ENCODE data around the gene DGLUCY. TPM values are rescaled to one million over a fixed set of nuclear protein-coding genes. Genes with fewer than 3 reads are reported as not detected.
"Not testable (repeated sequence)": the region's sequence is repeated elsewhere in the genome, so short reads cannot be mapped to it uniquely, and the experiment has no call there.

Gene DGLUCY
- total RNA-seq, 2 donors from 2014 or later = 28.4 to 78.3 TPM

DNA sequence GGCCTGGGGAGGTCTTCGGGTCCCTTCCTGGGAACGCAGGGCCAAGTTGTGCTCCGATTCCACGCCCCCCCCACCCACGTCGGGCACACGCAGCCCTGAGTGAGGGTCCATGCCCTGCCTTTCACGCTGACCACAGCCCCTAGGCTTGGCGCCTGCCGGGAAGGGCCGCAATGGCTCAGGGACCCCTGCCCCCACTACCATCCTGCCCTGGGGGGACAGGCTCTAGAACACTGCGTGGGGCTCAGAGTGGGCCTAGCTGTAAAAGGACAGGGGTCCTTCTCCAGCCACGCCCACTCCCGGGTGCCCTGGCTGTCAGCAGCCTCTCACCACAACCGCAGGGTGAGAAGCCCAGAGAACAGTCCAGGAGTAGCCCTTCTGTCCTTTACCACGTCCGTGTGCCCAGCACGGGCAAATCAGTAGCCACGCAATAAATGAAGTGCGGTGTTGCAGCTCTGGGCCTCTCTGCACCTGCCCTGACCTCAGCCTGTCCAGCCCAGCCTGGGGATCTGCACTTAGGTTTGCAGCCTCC lies 140.0 kb downstream of the DGLUCY start:
- H3K27me3 Mint-ChIP-seq = no peaks in the 10 kb centered on the region
- DNase-seq (ENCODE audit: low spot score) = no peak
- peak overlapping the region; percentile 69 to 71 for H3K27ac Mint-ChIP-seq

DNA sequence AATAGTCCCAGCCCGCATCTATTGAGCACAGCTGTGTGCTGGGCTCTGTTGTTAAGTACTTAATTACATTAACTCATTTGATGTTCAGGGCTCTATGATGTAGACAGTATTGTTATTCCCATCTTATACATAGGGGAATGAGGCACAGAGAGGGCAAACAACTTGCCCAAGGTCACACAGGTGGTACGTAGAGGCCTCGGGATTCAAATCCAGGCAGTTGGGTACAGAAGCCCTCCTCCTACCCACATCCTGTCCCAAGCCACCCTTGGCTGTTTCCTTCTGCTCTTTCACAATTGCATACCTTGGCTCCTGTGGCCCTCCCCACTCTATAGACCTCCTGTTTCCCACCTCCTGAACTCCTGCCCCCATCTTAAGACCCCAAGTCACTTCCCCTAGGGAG lies 140.6 kb downstream of the DGLUCY start:
- ATAC-seq (peak in 1 of 2 donors; percentile 47), DNase-seq (ENCODE audit: low spot score) (no peak)
- peak overlapping the region; percentile 76 for H3K4me3 Mint-ChIP-seq
- peak overlapping the region; percentile 69 to 71 for H3K27ac Mint-ChIP-seq
- H3K4me1 Mint-ChIP-seq (ENCODE audit: low read depth in 2 of 2) = peaks cover 61 to 71% of the 10 kb centered on the region in 2 donors
- H3K36me3 Mint-ChIP-seq = no peaks in the 10 kb centered on the region
- H3K27me3 Mint-ChIP-seq = no peaks in the 10 kb centered on the region
- H3K9me3 Mint-ChIP-seq = no peaks in the 10 kb centered on the region

More for the DNA sequence above, 140.0 kb downstream of the DGLUCY start:
- peaks cover 63 to 72% of the 10 kb centered on the region in 2 donors for H3K4me1 Mint-ChIP-seq (ENCODE audit: low read depth in 2 of 2)
- H3K9me3 Mint-ChIP-seq = no peaks in the 10 kb centered on the region
- H3K4me3 Mint-ChIP-seq = peak overlapping the region; percentile 76
- H3K36me3 Mint-ChIP-seq = no peaks in the 10 kb centered on the region
- peak; percentile 12 to 45 for ATAC-seq

DNA sequence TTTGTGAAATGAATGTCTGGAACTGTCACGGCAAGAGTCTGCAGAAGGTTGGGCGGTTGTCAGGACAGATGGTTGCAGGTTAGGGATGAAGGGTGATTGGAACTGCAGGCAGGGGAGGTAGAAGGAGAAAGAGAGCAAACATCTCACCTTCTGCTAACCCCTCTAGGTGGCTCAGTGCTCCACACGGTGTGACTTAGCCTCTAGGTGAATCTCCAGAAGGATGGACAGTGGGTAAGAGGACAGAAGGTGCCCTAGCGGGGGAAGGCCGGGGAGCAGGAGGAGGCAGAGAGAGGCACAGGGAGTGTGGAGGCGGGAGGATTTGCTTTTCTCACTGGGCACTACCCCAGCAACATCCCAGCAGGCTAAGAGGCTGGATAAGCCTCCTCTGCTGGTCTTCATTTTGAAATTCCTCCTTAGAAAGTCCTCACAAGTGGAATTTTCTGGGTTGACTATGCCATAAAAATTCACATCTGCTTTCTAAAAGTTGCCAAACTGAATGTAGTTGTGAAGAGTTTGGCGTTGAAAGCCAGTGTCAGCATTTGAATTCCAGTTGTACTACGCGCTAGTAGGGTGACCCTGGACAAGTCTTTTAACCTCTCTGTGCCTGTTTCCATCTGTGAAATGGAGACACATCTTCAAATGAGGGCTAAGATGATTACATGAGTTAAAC lies 141.3 kb downstream of the DGLUCY start:
- H3K36me3 Mint-ChIP-seq = no peaks in the 10 kb centered on the region
- H3K27ac Mint-ChIP-seq = peak overlapping the region; percentile 69 to 71
- H3K4me1 Mint-ChIP-seq (ENCODE audit: low read depth in 2 of 2) = peaks cover 61 to 68% of the 10 kb centered on the region in 2 donors
- no peaks in the 10 kb centered on the region for H3K9me3 Mint-ChIP-seq
- no peak overlapping the region for H3K4me3 Mint-ChIP-seq
- DNase-seq (ENCODE audit: low spot score) = no peak
- no peaks in the 10 kb centered on the region for H3K27me3 Mint-ChIP-seq
- ATAC-seq = no peak

DNA sequence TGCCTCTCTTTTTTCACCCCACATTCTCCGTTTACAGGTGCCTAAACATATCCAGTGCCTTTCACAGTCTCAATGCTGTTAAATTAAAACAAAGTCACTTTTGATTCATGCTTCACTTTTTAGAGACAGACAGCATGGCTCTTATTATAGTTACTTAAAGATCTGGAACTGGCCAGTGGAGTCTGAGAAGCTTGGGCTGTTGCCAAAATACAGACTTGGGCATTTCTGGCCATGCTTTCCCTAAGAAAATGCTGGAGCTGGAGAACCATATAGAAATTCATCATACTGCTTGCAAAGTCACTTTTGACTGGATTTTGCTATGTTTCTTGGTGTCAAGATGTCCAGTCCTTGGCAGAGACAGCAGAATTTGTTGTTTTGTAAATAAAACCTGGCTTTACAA lies 142.8 kb downstream of the DGLUCY start:
- Mint-ChIP-seq H3K36me3 (no peaks in the 10 kb centered on the region), H3K4me1 (ENCODE audit: low read depth in 2 of 2) (peaks cover 62 to 68% of the 10 kb centered on the region in 2 donors), H3K27me3 (no peaks in the 10 kb centered on the region), H3K4me3 (no peak overlapping the region), H3K9me3 (no peaks in the 10 kb centered on the region), H3K27ac (peak overlapping the region in 1 of 2 donors; percentile 6)
- ATAC-seq (no peak), DNase-seq (ENCODE audit: low spot score) (no peak)

DNA sequence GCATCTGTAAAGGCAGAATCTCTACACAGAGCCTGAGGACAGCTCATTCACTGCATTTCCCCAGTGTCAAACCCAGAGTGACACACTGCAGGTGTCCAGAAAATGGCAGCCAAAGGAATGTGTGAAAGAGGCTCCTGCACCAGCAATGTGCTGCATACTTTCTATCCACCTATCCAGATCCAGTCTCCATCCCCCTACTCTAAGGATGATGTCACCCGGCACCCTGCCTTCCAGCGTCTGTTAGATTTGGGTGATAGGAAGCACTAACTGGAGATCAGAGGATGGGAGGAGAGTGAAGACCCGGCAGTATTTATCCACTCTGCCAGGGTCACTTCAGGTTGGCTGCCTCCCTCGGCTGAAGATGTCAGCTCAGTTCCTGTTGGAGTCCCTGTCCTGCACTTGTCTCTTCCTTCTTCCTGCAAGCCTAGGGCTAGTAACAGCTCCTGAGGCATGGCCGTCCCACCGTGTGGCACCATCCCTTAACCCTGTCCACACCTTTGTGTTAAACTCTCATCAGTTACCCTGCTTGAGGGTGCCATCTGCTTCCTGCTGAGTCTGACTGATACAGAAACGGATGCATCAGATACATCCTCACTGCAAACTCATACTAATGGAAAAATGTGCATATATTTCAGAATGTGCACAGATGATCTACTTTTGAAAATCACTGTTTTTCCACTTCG lies 143.6 kb downstream of the DGLUCY start:
- peak overlapping the region; percentile 6 to 26 for H3K27ac Mint-ChIP-seq
- ATAC-seq = no peak
- H3K36me3 Mint-ChIP-seq = no peaks in the 10 kb centered on the region
- no peak overlapping the region for H3K4me3 Mint-ChIP-seq
- H3K4me1 Mint-ChIP-seq (ENCODE audit: low read depth in 2 of 2) = peaks cover 61 to 63% of the 10 kb centered on the region in 2 donors
- no peaks in the 10 kb centered on the region for H3K27me3 Mint-ChIP-seq
- no peak for DNase-seq (ENCODE audit: low spot score)
- no peaks in the 10 kb centered on the region for H3K9me3 Mint-ChIP-seq

DNA sequence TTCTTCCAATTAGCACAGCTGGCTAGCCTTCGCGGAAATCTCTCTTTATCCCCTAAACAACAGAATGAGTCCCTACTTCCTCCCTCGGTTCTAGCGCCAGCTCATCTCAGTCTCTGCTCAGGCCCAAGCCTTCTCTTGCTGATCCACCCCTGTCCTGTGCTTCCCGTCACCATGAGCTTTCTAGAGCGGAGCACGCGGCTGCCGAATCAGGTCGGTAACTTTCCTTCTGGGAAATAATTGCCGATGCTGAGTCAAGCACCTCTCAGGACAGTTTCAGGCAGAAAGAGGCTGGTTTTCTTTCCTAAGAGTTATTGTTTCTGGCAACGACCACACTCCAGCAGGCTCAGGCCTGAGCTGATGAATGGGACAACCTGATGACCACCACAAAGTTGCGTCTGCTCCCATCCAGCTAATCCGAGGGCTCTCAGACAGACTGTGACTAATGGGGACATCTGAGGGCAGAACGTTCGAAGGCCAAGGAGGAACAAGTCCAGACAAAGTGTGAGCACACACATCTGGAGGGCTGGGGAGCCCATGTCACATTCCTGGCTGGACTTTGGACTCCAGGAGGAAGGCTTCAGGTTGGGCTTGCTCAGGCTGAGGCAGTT lies 144.2 kb downstream of the DGLUCY start:
- DNase-seq (ENCODE audit: low spot score) = no peak
- H3K36me3 Mint-ChIP-seq = no peaks in the 10 kb centered on the region
- no peaks in the 10 kb centered on the region for H3K9me3 Mint-ChIP-seq
- no peaks in the 10 kb centered on the region for H3K27me3 Mint-ChIP-seq
- ATAC-seq = no peak
- H3K4me3 Mint-ChIP-seq = no peak overlapping the region
- peaks cover 61% of the 10 kb centered on the region in 2 donors for H3K4me1 Mint-ChIP-seq (ENCODE audit: low read depth in 2 of 2)
- peak overlapping the region; percentile 6 to 26 for H3K27ac Mint-ChIP-seq

DNA sequence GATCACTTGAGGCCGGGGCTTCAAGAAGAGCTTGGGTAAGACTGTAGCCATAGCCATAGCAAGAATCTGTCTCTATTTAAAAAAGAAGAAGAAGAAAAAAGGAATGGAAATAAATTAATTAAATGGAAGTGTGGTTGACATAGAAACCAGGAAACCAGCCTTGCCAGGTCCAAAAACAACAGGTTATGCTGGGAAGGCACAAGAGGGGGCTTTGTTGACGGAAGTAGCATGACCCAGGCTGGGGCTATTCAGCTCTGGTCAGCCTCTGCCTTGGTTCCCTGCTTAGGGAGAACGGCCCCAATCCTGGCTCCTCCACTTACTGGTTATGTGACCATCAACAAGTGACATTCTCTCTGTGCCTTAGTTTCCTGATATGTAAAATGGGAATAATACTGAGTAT lies 145.0 kb downstream of the DGLUCY start:
- ATAC-seq = no peak
- H3K9me3 Mint-ChIP-seq = no peaks in the 10 kb centered on the region
- H3K27ac Mint-ChIP-seq = peak overlapping the region; percentile 6 to 26
- no peaks in the 10 kb centered on the region for H3K27me3 Mint-ChIP-seq
- H3K4me3 Mint-ChIP-seq = no peak overlapping the region
- H3K4me1 Mint-ChIP-seq (ENCODE audit: low read depth in 2 of 2) = peaks cover 67 to 68% of the 10 kb centered on the region in 2 donors
- H3K36me3 Mint-ChIP-seq = no peaks in the 10 kb centered on the region
- DNase-seq (ENCODE audit: low spot score) = no peak

DNA sequence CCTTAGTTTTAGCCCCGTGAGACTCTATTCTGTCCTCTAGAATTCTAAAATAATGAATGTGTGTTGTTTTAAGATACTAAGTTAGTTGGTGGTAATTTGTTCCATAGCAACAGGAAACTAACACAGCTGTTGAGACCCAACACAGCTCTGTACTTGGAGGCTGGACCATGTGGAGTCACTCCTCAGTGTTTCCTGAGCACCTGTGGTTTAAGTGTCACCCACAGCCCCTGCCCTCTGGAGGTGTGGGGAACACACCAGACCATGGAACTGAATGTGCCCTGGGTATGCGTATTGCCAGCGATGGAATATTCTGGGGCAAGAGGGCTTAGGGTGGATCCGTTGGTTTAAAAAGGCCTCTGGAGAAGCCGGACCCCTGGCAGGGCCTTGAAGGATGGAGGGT lies 147.2 kb downstream of the DGLUCY start:
- no peaks in the 10 kb centered on the region for H3K36me3 Mint-ChIP-seq
- peak overlapping the region; percentile 36 to 58 for H3K27ac Mint-ChIP-seq
- peak overlapping the region; percentile 64 for H3K4me3 Mint-ChIP-seq
- peaks cover 63 to 66% of the 10 kb centered on the region in 2 donors for H3K4me1 Mint-ChIP-seq (ENCODE audit: low read depth in 2 of 2)
- H3K27me3 Mint-ChIP-seq = no peaks in the 10 kb centered on the region
- ATAC-seq (peak; percentile 86 to 92), DNase-seq (ENCODE audit: low spot score) (peak; percentile 72)
- H3K9me3 Mint-ChIP-seq = no peaks in the 10 kb centered on the region

DNA sequence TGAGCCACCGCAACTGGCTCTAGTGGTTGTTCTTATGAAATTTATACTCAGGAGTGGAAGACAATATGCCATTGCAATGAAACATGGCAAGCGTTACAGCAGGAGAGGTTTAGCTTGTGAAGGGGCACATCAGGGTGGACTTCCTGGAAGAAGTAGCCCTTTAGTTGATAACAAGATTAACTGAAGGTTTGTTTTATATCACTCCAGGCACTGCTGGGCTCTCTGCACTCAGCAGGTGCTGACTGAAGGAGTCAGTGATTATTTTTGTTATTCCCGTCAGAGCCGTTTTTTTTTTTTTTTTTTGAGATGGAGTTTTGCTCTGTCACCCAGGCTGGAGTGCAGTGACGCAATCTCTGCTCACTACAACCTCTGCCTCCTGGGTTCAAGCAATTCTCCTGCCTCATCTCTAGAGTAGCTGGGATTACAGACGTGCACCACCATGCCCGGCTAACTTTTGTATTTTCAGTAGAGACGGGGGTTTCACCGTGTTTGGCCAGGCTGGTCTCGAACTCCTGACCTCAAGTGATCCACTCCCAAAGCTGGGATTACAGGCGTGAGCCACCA lies 148.2 kb downstream of the DGLUCY start:
- peak overlapping the region in 1 of 2 donors; percentile 36 for H3K27ac Mint-ChIP-seq
- ATAC-seq (no peak), DNase-seq (ENCODE audit: low spot score) (no peak)
- H3K4me1 Mint-ChIP-seq (ENCODE audit: low read depth in 2 of 2) = peaks cover 56 to 64% of the 10 kb centered on the region in 2 donors
- no peaks in the 10 kb centered on the region for H3K36me3 Mint-ChIP-seq
- H3K4me3 Mint-ChIP-seq = no peak overlapping the region
- no peaks in the 10 kb centered on the region for H3K9me3 Mint-ChIP-seq
- H3K27me3 Mint-ChIP-seq = no peaks in the 10 kb centered on the region

DNA sequence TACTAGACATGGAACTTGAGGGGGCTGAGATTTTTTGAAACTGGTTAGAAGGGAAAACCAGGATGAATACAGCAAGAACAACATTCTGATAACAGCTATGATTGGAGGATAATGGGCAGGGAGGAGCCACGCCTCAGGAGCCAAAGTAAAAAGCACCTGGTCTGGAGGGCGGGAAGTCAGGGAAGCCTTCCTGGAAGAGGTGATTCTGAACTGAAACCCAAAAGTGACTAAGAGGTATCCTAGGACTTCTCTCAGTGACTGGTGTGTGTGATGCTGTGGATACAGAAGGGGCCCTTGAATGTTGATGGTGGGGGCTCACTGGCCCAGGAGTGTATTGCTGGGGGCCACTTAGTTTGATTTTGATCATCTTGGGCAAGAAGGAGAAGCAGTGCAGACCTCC lies 149.5 kb downstream of the DGLUCY start:
- H3K27ac Mint-ChIP-seq = peak overlapping the region; percentile 53 to 69
- ATAC-seq = no peak
- H3K36me3 Mint-ChIP-seq = no peaks in the 10 kb centered on the region
- H3K4me1 Mint-ChIP-seq (ENCODE audit: low read depth in 2 of 2) = peaks cover 55 to 65% of the 10 kb centered on the region in 2 donors
- H3K9me3 Mint-ChIP-seq = no peaks in the 10 kb centered on the region
- no peaks in the 10 kb centered on the region for H3K27me3 Mint-ChIP-seq
- DNase-seq (ENCODE audit: low spot score) = no peak
- peak overlapping the region; percentile 60 for H3K4me3 Mint-ChIP-seq

DNA sequence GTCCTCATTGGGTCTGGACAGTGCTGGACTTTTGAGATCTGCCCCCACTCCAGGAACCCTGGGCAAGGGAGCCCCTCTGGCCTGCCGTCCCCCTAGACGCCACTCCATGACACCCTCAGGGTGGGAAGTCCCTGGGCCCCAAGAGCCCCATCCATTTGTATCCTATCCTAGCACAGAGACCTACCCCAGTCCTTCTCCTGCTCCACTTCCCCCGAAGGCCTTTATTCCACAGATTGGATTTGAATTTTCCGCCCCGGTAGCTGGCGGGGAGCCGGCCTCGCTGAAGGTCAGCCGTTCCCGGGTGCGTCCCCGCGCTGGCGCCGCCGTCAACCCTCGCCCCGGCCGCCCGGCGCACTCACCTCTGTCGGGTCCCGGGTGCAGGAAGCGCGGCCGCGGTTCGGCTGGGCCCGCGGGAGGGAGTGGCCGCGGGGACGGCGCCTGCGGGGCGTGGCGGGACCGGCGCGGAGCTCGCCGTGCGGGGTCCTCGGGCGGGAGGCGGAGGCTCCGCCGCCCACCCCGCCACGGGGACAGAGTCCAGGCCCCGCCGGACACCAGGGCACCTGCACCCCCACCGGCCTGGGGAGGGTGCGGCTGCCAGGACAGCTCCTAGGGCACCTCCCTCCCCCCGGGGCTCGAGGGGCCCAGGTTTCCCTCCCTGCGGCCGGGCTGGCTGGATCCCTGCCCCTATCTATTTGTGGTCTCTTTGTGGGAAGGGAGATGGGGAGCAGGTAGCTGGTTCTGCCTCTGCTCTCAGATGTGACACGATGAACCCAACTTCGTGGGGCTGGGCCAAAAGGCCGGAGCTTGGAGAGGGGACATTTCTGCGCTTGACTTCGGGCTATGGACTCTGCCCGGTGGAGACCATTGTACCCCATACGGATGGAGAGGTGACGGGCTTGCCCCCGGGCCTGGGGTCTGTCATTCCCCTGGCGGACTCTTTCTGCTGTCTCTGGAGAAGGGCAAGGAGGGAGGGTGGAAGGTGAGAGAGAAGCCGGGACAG lies 150.6 kb downstream of the DGLUCY start:
- DNase-seq (ENCODE audit: low spot score) = peak; percentile 75
- Mint-ChIP-seq H3K36me3 (no peaks in the 10 kb centered on the region), H3K27ac (peak overlapping the region; percentile 53 to 69), H3K27me3 (no peaks in the 10 kb centered on the region), H3K4me1 (ENCODE audit: low read depth in 2 of 2) (peaks cover 55 to 68% of the 10 kb centered on the region in 2 donors), H3K9me3 (no peaks in the 10 kb centered on the region), H3K4me3 (peak overlapping the region; percentile 60)
- ATAC-seq = peak; percentile 77 to 82

DNA sequence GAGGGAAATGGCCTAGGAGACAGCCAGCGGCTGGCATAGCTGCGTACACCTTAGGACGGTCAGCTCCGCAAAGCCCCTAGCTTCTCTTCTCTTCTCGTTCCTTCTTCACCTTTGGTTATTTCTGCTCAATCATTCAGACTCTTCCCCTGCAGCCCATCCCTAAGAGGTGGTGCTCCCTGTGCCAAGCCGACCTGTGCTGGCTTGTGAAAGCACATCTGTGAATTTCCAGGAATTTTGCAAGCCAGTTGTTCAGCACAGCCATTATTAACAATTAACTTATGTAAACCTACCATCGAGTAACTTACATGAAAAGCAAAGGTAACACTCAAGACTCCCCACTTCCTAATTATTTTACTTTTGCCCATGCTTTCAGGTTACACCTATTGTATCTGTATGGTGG lies 151.5 kb downstream of the DGLUCY start:
- no peak for DNase-seq (ENCODE audit: low spot score)
- Mint-ChIP-seq H3K27ac (peak overlapping the region; percentile 5 to 45), H3K36me3 (no peaks in the 10 kb centered on the region), H3K27me3 (no peaks in the 10 kb centered on the region), H3K4me3 (peak overlapping the region; percentile 32), H3K9me3 (no peaks in the 10 kb centered on the region), H3K4me1 (ENCODE audit: low read depth in 2 of 2) (peaks cover 51 to 64% of the 10 kb centered on the region in 2 donors)
- no peak for ATAC-seq

DNA sequence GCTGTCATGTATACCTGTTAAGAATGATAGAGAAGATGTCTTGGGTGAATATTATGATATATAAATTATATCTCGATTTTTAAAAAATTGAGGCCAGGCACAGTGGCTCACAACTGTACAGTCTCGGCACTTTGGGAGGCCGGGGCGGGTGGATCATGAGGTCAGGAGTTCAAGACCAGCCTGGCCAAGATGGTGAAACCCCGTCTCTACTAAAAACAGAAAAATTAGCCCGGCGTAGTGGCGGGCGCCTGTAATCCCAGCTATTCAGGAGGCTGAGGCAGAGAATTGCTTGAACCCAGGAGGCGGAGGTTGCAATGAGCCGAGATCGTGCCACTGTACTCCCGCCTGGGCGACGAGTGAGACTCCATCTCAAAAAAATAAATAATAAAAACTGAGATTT lies 152.4 kb downstream of the DGLUCY start:
- H3K9me3 Mint-ChIP-seq, H3K4me3 Mint-ChIP-seq, H3K27me3 Mint-ChIP-seq, H3K36me3 Mint-ChIP-seq, ATAC-seq: not testable (repeated sequence)
- Mint-ChIP-seq H3K4me1 (ENCODE audit: low read depth in 2 of 2) (peaks cover 43 to 57% of the 10 kb centered on the region in 2 donors), H3K27ac (peak overlapping the region; percentile 5 to 45)
- DNase-seq (ENCODE audit: low spot score) = peak; percentile 10

Measured in natural killer cell treated with Interleukin-12 subunit alpha and Interleukin-12 subunit beta and Interleukin-15 and Interleukin-18, amount 100 ng/mL, for 72 hours (primary cell).